B cell (primary cell): ENCODE measurements around the gene ITPR1. TPM values are rescaled to one million over a fixed set of nuclear protein-coding genes. Genes with fewer than 3 reads are reported as not detected.

Experiments used
- ATAC-seq: fragments of 200-7000 bp; cut with Tn5 transposase; one replicate; pipeline ENCODE4 v1.10.0; 2021; ENCODE audit warnings: low read depth, mild to moderate bottlenecking, moderate number of reproducible peaks, moderate library complexity
- CTCF ChIA-PET: fragments of 350-600 bp; sonication (Branson Sonifier 250); formaldehyde crosslinking; loops from one replicate; lab custom pipeline; 2021; ENCODE audit warnings: antibody characterized with exemption, inconsistent platforms; lab: Charles Lee
- POLR2A ChIA-PET: fragments of 350-600 bp; sonication (Branson Sonifier 250); formaldehyde crosslinking; loops from one replicate; lab custom pipeline; 2021; ENCODE audit warnings: antibody characterized with exemption; lab: Charles Lee
- DNase-seq: peaks from one replicate; pipeline ENCODE4 v3.0.0; 2013
- H2AFZ ChIP-seq: 2 replicates; pipeline ENCODE4 v1.6.1; 2012; ENCODE audit warnings: mild to moderate bottlenecking, low read depth, low read length; ENCODE audit not compliant: insufficient read depth, poor library complexity, severe bottlenecking
- H3K27ac ChIP-seq, 2 donors: 1 replicate in 1 of 2; 2 replicates in 1 of 2; pipeline ENCODE4 v1.5.1; 2012 to 2013; ENCODE audit warnings: low read length in 2 of 2, mild to moderate bottlenecking in 2 of 2, moderate library complexity in 1 of 2
- H3K27me3 ChIP-seq, 4 experiments: fragments of 200-600 bp in 1 of 4; sonication (generic) in 1 of 4; replicated peaks in 1 of 4; 1 replicate in 2 of 4; 2 replicates in 2 of 4; pipeline versions ENCODE4 v1.6.1 to v1.7.0; 2013 to 2016; ENCODE audit warnings: low read length in 3 of 4, mild to moderate bottlenecking in 2 of 4, mixed read lengths in 1 of 4, moderate library complexity in 1 of 4; ENCODE audit not compliant: insufficient read depth in 4 of 4, control insufficient read depth in 3 of 4; ENCODE audit errors: control extremely low read depth in 1 of 4
- H3K36me3 ChIP-seq, 2 experiments: replicated peaks in 1 of 2; 1 replicate in 1 of 2; 2 replicates in 1 of 2; pipeline versions ENCODE4 v1.6.1 to v1.7.1; 2013; ENCODE audit warnings: low read length in 1 of 2; ENCODE audit not compliant: insufficient read depth in 2 of 2, control insufficient read depth in 1 of 2; ENCODE audit errors: control extremely low read depth in 1 of 2, extremely low read depth in 1 of 2
- H3K4me1 ChIP-seq, 2 donors: fragments of 200-600 bp in 1 of 2; sonication (generic) in 1 of 2; 1 replicate in 1 of 2; 2 replicates in 1 of 2; pipeline versions ENCODE4 v1.5.1 to v1.6.1; 2013 to 2017; ENCODE audit warnings: low read length in 2 of 2; ENCODE audit not compliant: control insufficient read depth in 2 of 2, insufficient read depth in 2 of 2
- H3K4me2 ChIP-seq: replicated peaks from 2 replicates; pipeline ENCODE3; 2012; ENCODE audit warnings: mild to moderate bottlenecking, low read depth, low read length; ENCODE audit not compliant: poor library complexity, severe bottlenecking
- H3K4me3 ChIP-seq, 5 experiments: fragments of 200-600 bp in 1 of 5; sonication (generic) in 1 of 5; 1 replicate in 3 of 5; 2 replicates in 2 of 5; pipeline versions ENCODE4 v1.5.1 to v1.7.0; 2011 to 2016; ENCODE audit warnings: low read length in 4 of 5, mild to moderate bottlenecking in 4 of 5, low read depth in 2 of 5, control low read depth in 1 of 5, moderate library complexity in 1 of 5; ENCODE audit not compliant: insufficient read depth in 1 of 5; ENCODE audit errors: control extremely low read depth in 1 of 5, extremely low read depth in 1 of 5
- H3K79me2 ChIP-seq: fragments of 200-600 bp; sonication (generic); one replicate; pipeline ENCODE4 v1.6.0; 2016; ENCODE audit warnings: low read length; ENCODE audit not compliant: control insufficient read depth, insufficient read depth
- H3K9ac ChIP-seq: fragments of 200-600 bp; sonication (generic); 2 replicates; pipeline ENCODE4 v1.6.1; 2017; ENCODE audit warnings: mild to moderate bottlenecking, low read length, moderate library complexity
- H3K9me3 ChIP-seq, 3 donors: one replicate each; pipeline versions ENCODE4 v1.6.1 to v1.7.1; 2013; ENCODE audit warnings: low read length in 2 of 3; ENCODE audit not compliant: control insufficient read depth in 2 of 3, insufficient read depth in 1 of 3; ENCODE audit errors: control extremely low read depth in 1 of 3
- H4K20me1 ChIP-seq: 2 replicates; pipeline ENCODE4 v1.6.0; 2012; ENCODE audit warnings: mild to moderate bottlenecking, low read length; ENCODE audit not compliant: insufficient read depth, control insufficient read depth, poor library complexity, severe bottlenecking
- H3K27ac Mint-ChIP-seq: one replicate; pipeline ENCODE4 v1.8.0; 2021; ENCODE audit warnings: mixed read lengths
- H3K27me3 Mint-ChIP-seq: one replicate; pipeline ENCODE4 v1.8.0; 2021; ENCODE audit warnings: mixed read lengths
- H3K4me1 Mint-ChIP-seq: one replicate; pipeline ENCODE4 v1.8.0; 2021; ENCODE audit warnings: mixed read lengths
- H3K4me3 Mint-ChIP-seq: one replicate; pipeline ENCODE4 v1.8.0; 2021; ENCODE audit warnings: mixed read lengths
- H3K9me3 Mint-ChIP-seq: one replicate; pipeline ENCODE4 v1.8.0; 2022; ENCODE audit warnings: mixed read lengths; ENCODE audit not compliant: insufficient read depth
- EZH2 ChIP-seq: IDR thresholded peaks from 2 replicates; pipeline ENCODE4 v1.6.1; 2012; ENCODE audit warnings: borderline replicate concordance, low read depth, mild to moderate bottlenecking, moderate library complexity, low read length; ENCODE audit not compliant: insufficient read depth, poor library complexity, severe bottlenecking
- WGBS: methylation state at CpG from one replicate; pipeline ENCODE4 v1.1.5; 2013; ENCODE audit warnings: missing lambda C conversion rate; ENCODE audit not compliant: insufficient coverage; 5-methylcytosine and 5-hydroxymethylcytosine counted together
- intact Hi-C: fragments of 100-400 bp; cut with micrococcal nuclease; formaldehyde crosslinking; loops from one replicate; pipeline ENCODE4 v1.10.0; 2022
- polyA plus RNA-seq: library from polyadenylated mRNA; depleted of rRNA; stranded (reverse); fragments of >200 nt; gene quantifications from 2 replicates; pipeline ENCODE4 v1.2.3, GENCODE V29; 2012
- total RNA-seq, 2 donors: library from RNA; stranded (reverse); fragments of 120-200 nt in 1 of 2; gene quantifications; 1 replicate in 1 of 2; 2 replicates in 1 of 2; pipeline versions ENCODE4 v1.2.3 to v1.2.4, GENCODE V29; 2013 to 2022
- TF ChIP-seq, protein P1 (sequence below): fragments of 200-600 bp; IDR thresholded peaks from one replicate; pipeline ENCODE4 v1.8.0; 2022; ENCODE audit warnings: antibody characterized with exemption, mild to moderate bottlenecking

ITPR1 gene
- total and polyA plus RNA-seq, 2 donors (not counting 1 experiment from before 2014, with no cell fraction given): 64.0 to 332 TPM

DNA sequence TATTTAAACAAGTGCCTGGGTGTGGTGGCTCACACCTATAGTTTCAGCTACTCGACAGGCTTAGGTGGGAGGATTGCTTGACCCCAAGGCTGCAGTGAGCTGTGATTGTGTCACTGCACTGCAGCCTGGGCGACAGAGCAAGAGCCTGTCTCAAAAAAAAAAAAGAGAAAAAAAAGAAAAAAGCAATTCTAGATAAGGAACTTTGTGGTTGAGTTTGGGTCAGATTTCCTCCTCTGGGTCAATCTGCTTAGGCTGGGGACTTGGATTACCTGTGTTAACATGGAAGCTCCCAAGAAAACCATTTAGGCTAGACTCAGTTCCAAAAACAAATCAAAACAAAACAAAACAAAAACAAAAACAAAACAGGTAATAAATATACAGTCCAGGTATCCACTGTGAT lies 50.0 kb downstream of the ITPR1 start:
- H3K27ac ChIP-seq: peak overlapping the region in 1 of 2 donors; percentile 51
- no peak overlapping the region for H3K4me3 ChIP-seq
- H3K4me2 ChIP-seq: no peak overlapping the region
- CTCF ChIA-PET: interaction anchor here (1.0 to 1.5 kb wide), 2 partner anchors 10 to 91 kb away, joined by 4 to 5 read pairs; no protein-coding TSS in a partner anchor
- WGBS: 75% methylated on average over 2 of the region's 2 CpGs
- no peak overlapping the region for H2AFZ ChIP-seq
- peaks cover 1 to 4% (median 3%) of the 10 kb centered on the region in 3 donors for H3K9me3 ChIP-seq
- H3K9ac ChIP-seq: no peak overlapping the region
- H3K79me2 ChIP-seq: peaks cover 100% of the 10 kb centered on the region
- peaks cover 3 to 20% of the 10 kb centered on the region in 2 donors for H3K4me1 ChIP-seq
- H3K4me3 Mint-ChIP-seq: no peak overlapping the region
- peak overlapping the region; percentile 32 for H3K27ac Mint-ChIP-seq
- H3K4me1 Mint-ChIP-seq: peaks cover 54% of the 10 kb centered on the region
- H4K20me1 ChIP-seq: peaks cover 96% of the 10 kb centered on the region
- intact Hi-C loops: no loop called here
- H3K36me3 ChIP-seq: peaks cover 0 to 2% of the 10 kb centered on the region in 2 experiments
- TF ChIP-seq EZH2: no peak
- TF ChIP-seq, protein P1, sequence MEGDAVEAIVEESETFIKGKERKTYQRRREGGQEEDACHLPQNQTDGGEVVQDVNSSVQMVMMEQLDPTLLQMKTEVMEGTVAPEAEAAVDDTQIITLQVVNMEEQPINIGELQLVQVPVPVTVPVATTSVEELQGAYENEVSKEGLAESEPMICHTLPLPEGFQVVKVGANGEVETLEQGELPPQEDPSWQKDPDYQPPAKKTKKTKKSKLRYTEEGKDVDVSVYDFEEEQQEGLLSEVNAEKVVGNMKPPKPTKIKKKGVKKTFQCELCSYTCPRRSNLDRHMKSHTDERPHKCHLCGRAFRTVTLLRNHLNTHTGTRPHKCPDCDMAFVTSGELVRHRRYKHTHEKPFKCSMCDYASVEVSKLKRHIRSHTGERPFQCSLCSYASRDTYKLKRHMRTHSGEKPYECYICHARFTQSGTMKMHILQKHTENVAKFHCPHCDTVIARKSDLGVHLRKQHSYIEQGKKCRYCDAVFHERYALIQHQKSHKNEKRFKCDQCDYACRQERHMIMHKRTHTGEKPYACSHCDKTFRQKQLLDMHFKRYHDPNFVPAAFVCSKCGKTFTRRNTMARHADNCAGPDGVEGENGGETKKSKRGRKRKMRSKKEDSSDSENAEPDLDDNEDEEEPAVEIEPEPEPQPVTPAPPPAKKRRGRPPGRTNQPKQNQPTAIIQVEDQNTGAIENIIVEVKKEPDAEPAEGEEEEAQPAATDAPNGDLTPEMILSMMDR: no peak
- H3K27me3 Mint-ChIP-seq: no peaks in the 10 kb centered on the region
- DNase-seq (no peak), ATAC-seq (no peak)
- H3K9me3 Mint-ChIP-seq: peaks cover 3% of the 10 kb centered on the region
- no peaks in the 10 kb centered on the region for H3K27me3 ChIP-seq
- POLR2A ChIA-PET: no interaction called here

DNA sequence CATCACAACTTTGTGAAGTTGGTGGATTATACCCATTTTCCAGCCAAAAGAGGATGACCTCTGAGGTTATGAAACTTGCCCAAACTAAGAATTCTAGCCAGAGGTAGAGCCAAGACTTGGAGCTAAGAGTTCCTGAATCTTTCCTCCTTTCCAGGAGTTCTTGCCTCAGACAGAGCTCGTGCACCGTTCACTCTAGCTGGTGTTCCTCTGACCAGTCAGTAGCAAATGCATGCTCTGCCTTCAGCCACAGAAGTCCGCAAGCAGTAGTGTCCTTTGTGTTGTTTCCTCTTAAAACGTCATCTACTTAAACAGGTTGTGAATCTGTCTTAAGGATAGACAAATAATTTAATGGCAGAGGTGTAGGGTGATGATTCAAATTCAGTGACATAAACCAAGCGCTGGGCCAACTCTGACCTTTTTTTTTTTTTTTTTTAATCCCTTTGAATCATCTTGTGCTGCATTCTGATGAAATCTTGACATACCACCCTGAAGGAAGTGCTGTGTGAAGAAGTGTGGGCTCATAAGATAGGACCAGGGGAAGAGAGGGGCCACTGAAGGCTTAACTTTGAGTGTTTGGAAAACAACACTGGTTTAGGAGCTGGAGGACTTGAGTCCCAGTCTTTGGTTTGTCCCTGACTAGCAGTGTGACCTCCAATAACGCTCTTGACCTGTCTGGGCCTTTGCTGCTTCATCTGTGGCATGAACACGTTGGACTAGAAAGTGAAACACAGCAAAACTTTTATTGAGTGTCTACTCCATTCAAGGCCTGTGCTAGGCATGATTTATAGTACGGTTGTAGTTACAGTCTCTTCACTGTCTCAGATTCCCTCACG lies 53.4 kb downstream of the ITPR1 start:
- peaks cover 62% of the 10 kb centered on the region for H3K4me1 Mint-ChIP-seq
- peaks cover 98% of the 10 kb centered on the region for H3K79me2 ChIP-seq
- no peaks in the 10 kb centered on the region for H3K27me3 Mint-ChIP-seq
- no peaks in the 10 kb centered on the region for H3K9me3 ChIP-seq
- DNase-seq: no peak
- peaks cover 2 to 17% of the 10 kb centered on the region in 2 donors for H3K4me1 ChIP-seq
- H3K4me2 ChIP-seq: no peak overlapping the region
- CTCF ChIA-PET: interaction anchor here (0.9 kb wide), 1 partner anchor 196 kb away, joined by 3 read pairs; no protein-coding TSS in a partner anchor
- H4K20me1 ChIP-seq: peaks cover 99% of the 10 kb centered on the region
- H3K9ac ChIP-seq: no peak overlapping the region
- peaks cover 0 to 7% of the 10 kb centered on the region in 2 experiments for H3K36me3 ChIP-seq
- TF ChIP-seq, protein P1: no peak
- H3K4me3 Mint-ChIP-seq: no peak overlapping the region
- no peaks in the 10 kb centered on the region for H3K9me3 Mint-ChIP-seq
- 91% methylated on average over 3 of the region's 9 CpGs for WGBS
- H3K27ac Mint-ChIP-seq: peak overlapping the region; percentile 50
- no peak for ATAC-seq
- POLR2A ChIA-PET: no interaction called here
- H3K27ac ChIP-seq: no peak overlapping the region
- no peaks in the 10 kb centered on the region for H3K27me3 ChIP-seq
- no peak overlapping the region for H3K4me3 ChIP-seq
- H2AFZ ChIP-seq: no peak overlapping the region
- intact Hi-C loops: no loop called here
